Ramos (cell line): ENCODE results near the gene BRINP3.
"Not testable (repeated sequence)": the region's sequence is repeated elsewhere in the genome, so short reads cannot be mapped to it uniquely, and the experiment has no call there.

Source experiments
- in situ Hi-C: fragments of 300-500 bp; cut with MboI; formaldehyde crosslinking; loops from one replicate; pipeline ENCODE4 v1.14.3; 2022; ENCODE audit warnings: low sequenced_read_pairs; ENCODE audit not compliant: unreplicated experiment

BRINP3 gene

GRCh38 chr1:190477762-190478148 lies at the start of gene BRINP3:
Gene BRINP3 (minus strand): TSS chr1:190477864.
- in situ Hi-C loops, result no loop called here

GRCh38 chr1:190511554-190511953 lies 33.9 kb upstream of the BRINP3 start:
- in situ Hi-C loops, result no loop called here

GRCh38 chr1:190507357-190507756 lies 29.7 kb upstream of the BRINP3 start:
- in situ Hi-C loops, result no loop called here

- in situ Hi-C loops, result not testable (repeated sequence)
These were observed 26.9 kb upstream of the BRINP3 start for GRCh38 chr1:190504539-190504938.

- in situ Hi-C loops, result no loop called here
These were observed 19.9 kb upstream of the BRINP3 start for GRCh38 chr1:190497565-190497964.

GRCh38 chr1:190494451-190494850 lies 16.8 kb upstream of the BRINP3 start:
- in situ Hi-C loops, result no loop called here

- in situ Hi-C loops, result no loop called here
These were observed 13.7 kb upstream of the BRINP3 start for GRCh38 chr1:190491404-190491803.

- in situ Hi-C loops, result no loop called here
These were observed 6.4 kb upstream of the BRINP3 start for GRCh38 chr1:190484045-190484444.

- in situ Hi-C loops, result no loop called here
These were observed 2.6 kb upstream of the BRINP3 start for GRCh38 chr1:190480231-190480630.

GRCh38 chr1:190479516-190479915 lies 1.9 kb upstream of the BRINP3 start:
- in situ Hi-C loops, result no loop called here

- in situ Hi-C loops, result no loop called here
These were observed 1.4 kb upstream of the BRINP3 start for GRCh38 chr1:190479050-190479397.

- in situ Hi-C loops, result no loop called here
These were observed 735 bp upstream of the BRINP3 start for GRCh38 chr1:190478149-190479049.

GRCh38 chr1:190476806-190477205 lies 858 bp downstream of the BRINP3 start:
- in situ Hi-C loops, result no loop called here

- in situ Hi-C loops, result no loop called here
These were observed 1.3 kb downstream of the BRINP3 start for GRCh38 chr1:190476321-190476720.

- in situ Hi-C loops, result no loop called here
These were observed 2.1 kb downstream of the BRINP3 start for GRCh38 chr1:190475421-190476141.

GRCh38 chr1:190474650-190475211 lies 2.9 kb downstream of the BRINP3 start:
- in situ Hi-C loops, result no loop called here

GRCh38 chr1:190474010-190474409 lies 3.7 kb downstream of the BRINP3 start:
- in situ Hi-C loops, result no loop called here

- in situ Hi-C loops, result no loop called here
These were observed 5.2 kb downstream of the BRINP3 start for GRCh38 chr1:190472494-190472893.

- in situ Hi-C loops, result no loop called here
These were observed 5.6 kb downstream of the BRINP3 start for GRCh38 chr1:190472042-190472441.

- in situ Hi-C loops, result no loop called here
These were observed 13.0 kb downstream of the BRINP3 start for GRCh38 chr1:190464690-190465089.

GRCh38 chr1:190456129-190456528 lies 21.5 kb downstream of the BRINP3 start:
- in situ Hi-C loops, result no loop called here
